HG03558 (cell line): ENCODE measurements around the gene SYNPR.

ENCODE experiments used
- ATAC-seq: cut with Tn5 transposase; IDR thresholded peaks from one replicate; pipeline ENCODE4 v1.9.1; 2021; ENCODE audit warnings: moderate number of reproducible peaks; ENCODE audit not compliant: unreplicated experiment; ENCODE audit errors: extremely low read depth

The SYNPR gene

GRCh38 chr3:63655519-63655918 is 377.4 kb downstream of the SYNPR start:
- no peak for ATAC-seq

DNA sequence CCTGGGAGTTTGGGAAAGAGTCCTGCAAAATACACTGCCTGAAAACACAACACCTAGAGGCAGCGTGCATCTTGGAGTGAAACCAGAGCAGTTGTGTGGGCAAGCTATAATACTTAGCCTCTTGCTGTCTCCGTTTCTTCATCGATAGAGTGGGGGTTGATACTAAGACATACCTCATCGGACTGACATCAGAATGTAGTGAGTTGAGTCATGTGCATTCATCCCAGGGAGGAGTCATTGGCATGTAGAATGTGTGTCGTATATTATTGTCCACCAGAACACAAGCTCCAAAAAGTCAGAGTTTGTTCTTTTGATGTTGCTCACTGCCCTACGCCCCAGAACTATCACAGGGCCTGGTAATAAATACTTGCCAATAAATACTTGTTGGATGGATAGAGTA is 378.7 kb downstream of the SYNPR start:
- ATAC-seq: no peak

DNA sequence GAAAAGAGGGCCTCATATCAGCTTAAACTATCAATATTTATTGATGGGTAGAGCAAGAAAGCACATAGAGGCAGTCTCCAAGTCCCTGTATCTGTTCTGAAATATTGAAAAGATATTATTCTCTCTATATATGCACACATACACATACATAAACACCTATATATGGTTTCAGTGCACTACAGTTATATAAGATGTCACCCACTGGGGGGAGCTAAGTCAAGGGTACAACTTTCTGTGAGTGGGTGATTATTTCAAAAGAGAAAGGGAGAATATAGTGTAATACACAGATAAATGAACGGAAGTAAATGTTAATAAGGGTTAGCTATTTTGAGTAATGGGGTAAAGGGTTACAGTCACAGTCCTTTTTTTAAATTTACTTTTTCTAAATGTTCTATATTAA is 383.1 kb downstream of the SYNPR start:
- no peak for ATAC-seq

- no peak for ATAC-seq
These were observed 383.9 kb downstream of the SYNPR start for GRCh38 chr3:63662011-63662410.

GRCh38 chr3:63662500-63662899 is 384.4 kb downstream of the SYNPR start:
- ATAC-seq: no peak
